ENCODE results near the gene SBF2.

DNA sequence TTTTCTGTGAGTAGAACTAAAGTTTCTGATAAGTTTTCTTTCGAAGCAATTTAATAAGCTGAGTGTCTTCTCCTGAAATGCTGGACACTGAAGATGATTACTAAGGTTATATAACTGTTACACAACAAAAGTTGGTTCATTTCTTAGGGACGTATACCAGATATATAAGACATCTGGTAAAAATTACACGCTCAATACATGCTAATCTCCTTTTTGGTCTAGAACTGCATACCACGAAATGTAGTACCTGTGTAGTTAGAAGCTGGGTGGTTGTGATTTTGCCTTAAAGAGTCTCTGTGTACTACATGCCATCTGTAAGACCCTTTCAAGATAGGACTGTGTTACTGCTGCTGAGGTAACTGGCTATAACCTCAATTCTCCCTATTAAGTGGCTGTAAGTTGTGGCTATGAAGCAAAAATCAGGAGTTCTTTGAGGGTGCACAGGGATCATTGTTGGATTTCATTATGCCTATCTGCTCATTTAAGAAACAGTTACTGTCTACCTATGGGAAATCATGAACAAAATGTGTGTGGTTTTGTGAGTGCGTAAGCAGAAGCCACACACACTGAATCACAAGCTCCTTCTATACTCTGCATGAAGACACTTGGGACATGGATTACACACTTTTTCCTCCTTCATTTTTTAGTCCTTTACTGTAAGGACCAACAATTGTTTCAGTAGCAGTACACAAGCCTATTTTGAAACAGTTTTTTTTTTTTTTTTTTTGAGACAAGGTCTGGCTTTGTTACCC lies 434.3 kb downstream of the SBF2 start:
- TF ChIP-seq POLR2AphosphoS5 (IDR thresholded peaks at IDR 0.05; ENCODE audit: insufficient read depth, low read depth, low read length) (no peak), POLR2A (IDR thresholded peaks at IDR 0.05; ENCODE audit: low read depth, low read length) (no peak), MYC (IDR thresholded peaks at IDR 0.05; ENCODE audit: low read depth, low read length) (no peak), JUN (IDR thresholded peaks at IDR 0.05; ENCODE audit: borderline replicate concordance, insufficient read depth, insufficient read length, low read depth) (no peak), EZH2 (IDR thresholded peaks at IDR 0.05; ENCODE audit: borderline replicate concordance, low read depth, low read length, severe bottlenecking) (no peak), GATA2 (IDR thresholded peaks at IDR 0.05; ENCODE audit: insufficient read depth, insufficient read length, low read depth, low read length) (no peak)
- TF ChIP-seq, protein P1, sequence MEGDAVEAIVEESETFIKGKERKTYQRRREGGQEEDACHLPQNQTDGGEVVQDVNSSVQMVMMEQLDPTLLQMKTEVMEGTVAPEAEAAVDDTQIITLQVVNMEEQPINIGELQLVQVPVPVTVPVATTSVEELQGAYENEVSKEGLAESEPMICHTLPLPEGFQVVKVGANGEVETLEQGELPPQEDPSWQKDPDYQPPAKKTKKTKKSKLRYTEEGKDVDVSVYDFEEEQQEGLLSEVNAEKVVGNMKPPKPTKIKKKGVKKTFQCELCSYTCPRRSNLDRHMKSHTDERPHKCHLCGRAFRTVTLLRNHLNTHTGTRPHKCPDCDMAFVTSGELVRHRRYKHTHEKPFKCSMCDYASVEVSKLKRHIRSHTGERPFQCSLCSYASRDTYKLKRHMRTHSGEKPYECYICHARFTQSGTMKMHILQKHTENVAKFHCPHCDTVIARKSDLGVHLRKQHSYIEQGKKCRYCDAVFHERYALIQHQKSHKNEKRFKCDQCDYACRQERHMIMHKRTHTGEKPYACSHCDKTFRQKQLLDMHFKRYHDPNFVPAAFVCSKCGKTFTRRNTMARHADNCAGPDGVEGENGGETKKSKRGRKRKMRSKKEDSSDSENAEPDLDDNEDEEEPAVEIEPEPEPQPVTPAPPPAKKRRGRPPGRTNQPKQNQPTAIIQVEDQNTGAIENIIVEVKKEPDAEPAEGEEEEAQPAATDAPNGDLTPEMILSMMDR (IDR thresholded peaks at IDR 0.05; ENCODE audit: extremely low read depth in 1 of 2, insufficient read depth in 1 of 2, low read depth in 1 of 2, low read length in 2 of 2): no peak
- TF ChIP-seq, protein P2, sequence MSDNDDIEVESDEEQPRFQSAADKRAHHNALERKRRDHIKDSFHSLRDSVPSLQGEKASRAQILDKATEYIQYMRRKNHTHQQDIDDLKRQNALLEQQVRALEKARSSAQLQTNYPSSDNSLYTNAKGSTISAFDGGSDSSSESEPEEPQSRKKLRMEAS (IDR thresholded peaks at IDR 0.05; ENCODE audit: insufficient read depth, insufficient read length): no peak
